GOT3 (cell line): Measurements from ENCODE around the gene SEMA6B.

Experiments
- DNase-seq: peaks from one replicate; lab custom pipeline; 2025; ENCODE audit warnings: mixed read lengths; lab: John Stamatoyannopoulos, UW

Gene SEMA6B

GRCh38 chr19:4525563-4526002 is 33.9 kb downstream of the SEMA6B start:
- DNase-seq, result no peak

DNA sequence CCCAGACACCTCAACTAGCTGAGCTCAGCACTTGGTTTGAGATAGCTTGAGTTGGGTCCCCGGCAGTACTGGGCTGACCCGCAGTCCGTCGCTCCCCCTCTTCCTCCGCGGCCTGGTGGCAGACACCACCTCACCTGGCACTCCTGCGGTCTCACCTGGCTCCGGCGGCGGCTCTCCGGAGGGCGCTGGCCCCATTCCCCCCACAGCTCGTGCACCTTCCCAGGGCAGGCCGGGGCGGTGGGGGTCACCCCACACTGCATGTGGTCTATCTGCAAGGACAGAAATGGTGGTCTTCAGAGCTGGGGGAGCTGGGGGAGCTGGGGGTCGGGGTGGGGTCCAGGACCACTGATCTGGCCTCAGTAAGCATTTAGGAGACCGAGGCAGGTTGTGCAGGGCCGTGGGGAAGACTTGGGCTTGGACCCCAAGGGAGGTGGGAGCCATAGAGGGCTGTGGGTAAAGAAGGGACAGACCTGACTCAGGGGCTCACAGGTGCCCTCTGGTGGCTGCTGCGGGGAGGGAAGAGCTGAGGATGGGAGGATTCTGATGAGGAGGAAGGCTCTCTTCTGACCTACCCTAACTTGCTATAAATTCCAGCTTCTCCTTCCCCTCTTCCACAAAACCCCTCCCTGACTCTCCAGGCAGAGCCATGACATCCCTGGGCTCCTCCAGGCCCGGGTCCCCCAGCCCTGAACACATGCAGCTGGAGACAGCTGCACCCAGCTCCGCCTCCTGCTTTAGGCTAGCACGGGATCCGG is 34.5 kb downstream of the SEMA6B start:
- DNase-seq, result no peak

- no peak for DNase-seq
These were observed 36.0 kb downstream of the SEMA6B start for GRCh38 chr19:4523306-4524110.

GRCh38 chr19:4522291-4523002 is 37.0 kb downstream of the SEMA6B start:
- DNase-seq, result no peak

DNA sequence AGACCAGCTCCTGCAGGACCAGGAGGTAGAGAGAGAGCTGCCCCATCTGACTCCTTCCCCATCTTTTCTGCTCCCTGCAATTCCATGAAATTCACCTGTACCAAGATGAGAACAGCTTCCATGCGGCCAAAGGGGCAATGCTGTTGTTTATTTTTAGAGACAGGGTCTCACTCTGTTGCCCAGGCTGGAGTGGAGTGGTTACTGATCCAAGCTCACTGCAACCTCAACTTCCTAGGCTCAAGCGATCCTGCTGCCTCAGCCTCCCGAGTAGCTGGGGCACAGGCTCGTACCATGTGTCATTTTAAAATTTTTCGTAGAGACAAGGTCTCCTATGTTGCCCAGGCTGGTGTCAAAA is 37.6 kb downstream of the SEMA6B start:
- no peak for DNase-seq

GRCh38 chr19:4521170-4521887 is 38.2 kb downstream of the SEMA6B start:
- DNase-seq, result no peak

GRCh38 chr19:4519521-4520277 is 39.8 kb downstream of the SEMA6B start:
- DNase-seq, result no peak

DNA sequence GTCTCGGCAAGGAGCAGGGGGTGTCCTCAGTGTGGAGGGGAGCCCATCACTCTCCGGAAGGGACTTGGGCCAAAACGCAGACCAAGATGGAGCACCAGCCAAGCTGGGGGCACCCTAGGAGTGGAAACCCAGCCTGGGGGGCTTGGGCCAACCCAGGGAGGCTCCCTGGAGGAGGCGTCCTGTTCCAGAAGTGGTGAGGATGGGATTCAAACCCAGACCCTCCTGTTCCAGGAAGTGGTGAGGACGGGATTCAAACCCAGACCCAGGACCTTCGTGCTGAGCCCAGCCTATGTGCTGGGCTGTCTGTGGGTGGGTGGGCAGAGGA is 40.4 kb downstream of the SEMA6B start:
- DNase-seq, result no peak

DNA sequence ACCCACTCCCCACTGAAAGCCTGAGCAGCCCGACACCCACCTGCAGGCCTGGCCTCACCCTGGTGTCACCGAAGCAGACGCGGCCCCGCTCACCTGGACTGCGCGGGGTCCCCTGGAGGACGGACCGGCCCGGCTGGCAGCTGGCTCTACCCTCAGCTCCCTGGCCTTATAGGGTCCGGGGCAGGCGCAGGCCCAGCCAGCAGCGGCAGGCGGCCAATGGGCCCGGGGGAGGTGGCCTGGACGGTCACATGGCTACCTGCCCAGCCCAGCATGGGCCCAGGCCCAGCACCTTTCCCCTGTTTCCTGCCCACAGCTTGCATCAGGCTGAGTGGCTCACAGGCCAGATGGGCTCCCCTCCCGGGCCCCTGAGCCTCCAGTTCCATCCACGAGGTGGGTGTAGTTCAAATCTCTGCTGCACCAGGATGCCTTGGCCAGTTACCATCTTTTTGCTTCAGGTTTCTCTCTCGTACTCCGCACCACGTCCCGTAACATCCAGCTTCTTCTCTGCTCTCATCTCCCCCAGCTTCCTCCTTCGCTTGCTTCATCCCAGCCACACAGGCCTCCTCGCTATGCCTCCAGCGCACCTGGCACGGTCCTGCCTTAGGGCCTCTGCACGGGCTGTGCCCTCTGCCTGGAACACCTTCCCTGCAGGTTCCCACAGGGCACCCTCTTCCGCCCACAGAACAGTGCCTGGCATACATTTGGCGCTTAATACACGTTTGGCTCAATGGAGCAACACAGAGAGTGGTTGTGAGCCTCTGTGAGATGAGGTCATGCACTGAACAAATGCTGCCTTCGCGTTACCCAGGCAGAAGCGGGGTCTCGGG is 40.9 kb downstream of the SEMA6B start, which contains the start of gene PLIN4:
Gene PLIN4, minus strand, starts transcription at position 142 of the 827 bp plus-strand sequence. CDS start 214 bp downstream, outside the sequence.
- DNase-seq, result no peak

DNA sequence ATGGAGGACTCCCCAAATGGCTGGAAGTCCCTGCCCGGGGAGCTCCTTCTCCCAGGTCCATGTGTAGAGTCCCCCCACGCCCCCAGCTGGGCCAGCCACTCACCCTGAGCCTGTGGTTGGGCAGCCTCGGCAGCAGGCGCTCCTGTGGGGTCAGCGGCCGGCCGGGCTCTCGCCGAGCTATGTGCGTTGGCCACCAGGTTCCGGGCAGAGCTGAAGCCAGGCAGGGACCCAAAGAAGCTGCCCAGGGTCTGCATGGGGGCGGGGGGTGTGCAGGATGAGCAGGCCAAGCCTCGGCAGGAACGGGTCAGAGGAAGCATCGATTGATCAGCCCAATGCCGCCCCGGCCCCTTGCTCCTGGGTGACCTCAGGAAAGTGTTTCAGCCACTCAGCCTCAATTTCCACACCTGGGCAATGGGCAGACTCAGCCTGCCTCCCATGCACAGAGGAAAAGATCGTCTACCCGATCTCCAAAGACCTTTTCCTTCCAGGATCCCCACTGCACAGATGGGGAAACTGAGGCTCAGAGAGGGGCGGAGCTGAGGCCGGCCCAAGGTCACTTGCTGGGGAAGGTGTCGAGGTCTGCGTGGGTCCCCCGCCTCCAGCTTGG is 41.9 kb downstream of the SEMA6B start:
- DNase-seq, result no peak

- no peak for DNase-seq
These were observed 42.6 kb downstream of the SEMA6B start for GRCh38 chr19:4516939-4517300.

- DNase-seq, result no peak
These were observed 43.1 kb downstream of the SEMA6B start for GRCh38 chr19:4516199-4516938.

DNA sequence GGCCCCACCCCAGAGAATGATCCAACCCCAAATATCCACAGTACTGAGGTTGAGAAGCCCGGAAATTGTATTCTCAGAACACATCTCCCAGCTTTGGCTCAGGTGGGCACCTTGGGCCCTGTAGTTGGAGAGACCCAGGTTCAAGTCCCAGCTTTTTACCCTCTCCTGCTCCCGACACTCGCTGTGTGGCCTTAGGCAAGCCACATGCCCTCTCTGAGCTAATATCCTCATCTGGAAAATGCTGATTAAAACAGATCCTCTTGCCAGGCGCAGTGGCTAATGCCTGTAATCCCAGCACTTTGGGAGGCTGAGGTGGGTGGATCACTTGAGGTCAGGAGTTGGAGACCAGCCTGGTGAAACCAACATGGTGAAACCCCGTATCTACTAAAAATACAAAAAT is 43.8 kb downstream of the SEMA6B start:
- no peak for DNase-seq

GRCh38 chr19:4513248-4513647 is 46.2 kb downstream of the SEMA6B start:
- no peak for DNase-seq

- no peak for DNase-seq
These were observed 47.4 kb downstream of the SEMA6B start for GRCh38 chr19:4512070-4512469.

GRCh38 chr19:4511300-4512054 is 48.0 kb downstream of the SEMA6B start:
- no peak for DNase-seq

GRCh38 chr19:4510435-4511255 is 48.8 kb downstream of the SEMA6B start:
- no peak for DNase-seq

DNA sequence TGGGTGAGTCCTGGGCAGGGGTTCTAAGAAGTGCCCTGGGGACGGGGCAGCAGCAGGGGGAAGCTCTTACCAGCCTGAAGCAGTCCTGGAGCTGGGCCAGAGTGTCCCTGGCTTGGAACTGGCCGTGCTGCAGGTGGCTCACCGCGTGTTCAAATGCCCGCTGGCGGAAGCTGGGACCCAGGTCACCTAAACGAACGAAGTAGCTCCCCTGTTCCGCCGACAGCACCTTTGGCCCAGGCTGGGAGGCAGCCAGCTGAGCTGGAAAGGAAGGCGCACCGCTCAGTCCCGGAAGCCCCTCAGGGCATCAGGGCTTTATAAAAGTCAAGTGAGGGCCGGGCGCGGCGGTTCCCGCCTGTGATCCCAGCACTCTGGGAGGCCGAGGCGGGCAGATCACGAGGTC is 50.8 kb downstream of the SEMA6B start:
- DNase-seq, result no peak
